RWPE1 (cell line): ENCODE measurements around the gene RPUSD4.

Experiments
- CTCF ChIA-PET: fragments of 350-600 bp; sonication (Branson Sonifier 250); formaldehyde crosslinking; extraction: SDS; loops from one replicate; lab custom pipeline; 2021; lab: Yijun Ruan, JAX
- POLR2A ChIA-PET: fragments of 400-600 bp; formaldehyde crosslinking; extraction: SDS; loops from one replicate; lab custom pipeline; 2020; ENCODE audit warnings: antibody characterized with exemption; ENCODE audit not compliant: low non-redundant PET; lab: Yijun Ruan, JAX
- DNase-seq: peaks from one replicate; pipeline ENCODE4 v3.0.0; 2012; ENCODE audit warnings: low spot score
- H3K27ac ChIP-seq: fragments of 450-650 bp; 2 replicates; pipeline ENCODE4 v1.5.1; 2017
- CTCF ChIP-seq: fragments of 450-650 bp; conservative IDR thresholded peaks from 2 replicates; pipeline ENCODE4 v1.5.1; 2017; ENCODE audit warnings: low read depth, mild to moderate bottlenecking

Gene RPUSD4

DNA sequence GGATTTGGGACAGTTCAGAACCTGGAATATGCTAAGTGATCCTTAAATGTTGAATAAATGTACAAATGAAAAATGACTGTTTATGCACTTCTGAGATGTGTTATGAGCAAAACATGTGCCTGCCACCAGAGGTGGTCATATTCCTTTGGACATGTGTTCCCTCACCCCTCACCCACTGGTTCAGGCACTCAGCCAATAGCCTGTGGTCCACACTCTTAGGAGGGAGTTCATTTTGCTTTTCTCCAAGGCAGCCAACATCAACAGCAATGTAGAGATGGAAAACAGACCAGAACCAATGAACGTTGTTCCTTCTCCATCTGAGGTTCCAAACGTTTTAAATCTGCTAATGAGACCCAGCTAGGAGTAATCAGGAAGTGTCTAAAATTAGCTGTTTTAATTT lies 44.0 kb downstream of the RPUSD4 start:
- POLR2A ChIA-PET = no interaction called here
- TF ChIP-seq CTCF = no peak
- CTCF ChIA-PET = no interaction called here
- no peak for DNase-seq
- no peak overlapping the region for H3K27ac ChIP-seq

DNA sequence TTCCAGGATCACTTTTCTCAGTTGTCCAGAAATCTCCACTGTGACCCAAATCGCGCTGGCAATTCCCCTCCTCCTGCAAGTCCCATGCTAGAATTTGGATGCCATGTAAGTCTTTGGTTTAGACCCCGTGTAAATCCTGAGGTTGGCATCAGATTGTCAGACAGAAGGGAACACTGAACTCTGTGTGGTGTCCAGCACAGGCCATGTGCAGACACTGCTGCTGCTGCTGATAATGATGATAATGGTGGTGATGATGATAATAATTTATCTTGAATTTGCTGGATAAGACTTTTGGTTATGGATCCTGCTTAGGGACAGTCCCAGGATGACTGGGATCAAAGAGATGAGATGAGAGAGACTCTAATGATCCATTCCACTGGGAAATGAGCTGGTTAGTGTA lies 45.0 kb downstream of the RPUSD4 start:
- POLR2A ChIA-PET = no interaction called here
- no peak overlapping the region for H3K27ac ChIP-seq
- DNase-seq = no peak
- TF ChIP-seq CTCF = no peak
- CTCF ChIA-PET = no interaction called here

- no peak overlapping the region for H3K27ac ChIP-seq
- TF ChIP-seq CTCF = no peak
- POLR2A ChIA-PET = no interaction called here
- CTCF ChIA-PET = no interaction called here
- no peak for DNase-seq
These were observed 45.7 kb downstream of the RPUSD4 start for GRCh38 chr11:126165757-126166156.

DNA sequence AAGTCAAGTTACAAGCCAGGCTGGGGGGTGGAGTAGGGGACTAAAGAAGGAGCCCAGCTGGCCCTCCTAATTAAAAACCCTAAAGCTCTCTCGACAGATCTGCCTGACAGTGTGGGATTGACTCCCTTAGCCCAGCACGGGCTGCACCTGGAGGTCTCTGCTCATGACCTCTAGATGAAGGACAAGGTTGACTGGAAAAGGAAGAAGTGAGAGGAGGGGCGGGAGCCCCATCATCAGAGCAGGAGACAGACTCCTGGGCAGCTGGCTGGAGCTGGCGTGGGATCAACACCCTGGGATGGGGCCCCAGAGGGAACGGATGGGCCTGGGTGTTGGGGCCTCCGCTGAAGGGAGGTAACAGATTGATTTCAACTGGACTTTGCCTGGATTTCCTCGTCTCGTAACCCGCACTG lies 46.1 kb downstream of the RPUSD4 start:
- no peak overlapping the region for H3K27ac ChIP-seq
- no peak for TF ChIP-seq CTCF
- ChIA-PET CTCF (no interaction called here), POLR2A (no interaction called here)
- DNase-seq = no peak

DNA sequence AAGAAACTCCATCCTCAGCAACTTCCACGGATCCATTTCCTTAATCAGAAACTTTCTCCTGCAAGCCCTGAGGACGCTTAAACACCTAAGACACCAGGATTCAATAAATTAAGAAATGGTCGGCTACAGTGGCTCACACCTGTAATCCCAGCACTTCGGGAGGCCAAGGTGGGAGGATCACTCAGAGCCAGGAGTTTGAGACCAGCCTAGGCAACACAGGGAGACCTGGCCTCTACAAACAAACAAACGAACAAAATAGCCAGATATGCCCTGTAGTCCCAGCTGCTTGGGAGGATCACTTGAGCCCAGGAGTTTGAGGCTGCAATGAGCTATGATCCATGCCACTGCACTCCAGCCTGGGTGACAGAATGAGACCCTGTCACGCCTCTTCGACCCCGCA lies 46.7 kb downstream of the RPUSD4 start:
- no peak for TF ChIP-seq CTCF
- POLR2A ChIA-PET = no interaction called here
- CTCF ChIA-PET = no interaction called here
- H3K27ac ChIP-seq = no peak overlapping the region
- no peak for DNase-seq

GRCh38 chr11:126163779-126164178 lies 47.7 kb downstream of the RPUSD4 start:
- H3K27ac ChIP-seq = no peak overlapping the region
- DNase-seq = no peak
- no peak for TF ChIP-seq CTCF
- ChIA-PET CTCF (interaction anchor here (0.9 kb wide), 1 partner anchor 32 kb away, joined by 3 read pairs; no protein-coding TSS in a partner anchor), POLR2A (no interaction called here)
